DOHH2 (cell line): Measurements from ENCODE around the gene C19orf25.

Experiments used
- H3F3A ChIP-seq: fragments of 200-600 bp; sonication (generic), shearing (Covaris generic); 2 replicates; pipeline ENCODE4 v1.6.0; 2016; ENCODE audit warnings: antibody characterized with exemption, mild to moderate bottlenecking; ENCODE audit not compliant: control insufficient read depth, insufficient read depth
- H3K27ac ChIP-seq: fragments of 200-600 bp; sonication (generic); 2 replicates; pipeline ENCODE4 v1.5.1; 2014; ENCODE audit warnings: low read depth, mild to moderate bottlenecking, low read length, moderate library complexity
- H3K27me3 ChIP-seq: fragments of 200-600 bp; sonication (generic); 2 replicates; pipeline ENCODE4 v1.6.1; 2014; ENCODE audit warnings: mild to moderate bottlenecking, low read length, mixed read lengths; ENCODE audit not compliant: control insufficient read depth
- H3K36me3 ChIP-seq: fragments of 200-600 bp; sonication (generic); 2 replicates; pipeline ENCODE4 v1.6.1; 2014; ENCODE audit warnings: mild to moderate bottlenecking, low read length, moderate library complexity, mixed read lengths; ENCODE audit not compliant: control insufficient read depth
- H3K4me1 ChIP-seq: fragments of 200-600 bp; sonication (generic); 2 replicates; pipeline ENCODE4 v1.6.1; 2014; ENCODE audit warnings: mild to moderate bottlenecking, low read length, mixed read lengths; ENCODE audit not compliant: control insufficient read depth
- H3K4me2 ChIP-seq: fragments of 200-600 bp; sonication (generic); 2 replicates; pipeline ENCODE4 v1.6.0; 2014; ENCODE audit warnings: mild to moderate bottlenecking, low read length, moderate library complexity
- H3K4me3 ChIP-seq: fragments of 200-600 bp; sonication (generic); 2 replicates; pipeline ENCODE4 v1.5.1; 2014; ENCODE audit warnings: mild to moderate bottlenecking, low read length, mixed read lengths
- H3K79me2 ChIP-seq: fragments of 200-600 bp; sonication (generic); 2 replicates; pipeline ENCODE4 v1.6.1; 2014; ENCODE audit warnings: mild to moderate bottlenecking, low read length, mixed read lengths; ENCODE audit not compliant: control insufficient read depth
- H3K9me2 ChIP-seq: fragments of 200-600 bp; sonication (generic); replicated peaks from 2 replicates; pipeline ENCODE4 v1.6.1; 2014; ENCODE audit warnings: mild to moderate bottlenecking, low read length, mixed read lengths; ENCODE audit not compliant: control insufficient read depth
- H3K9me3 ChIP-seq: fragments of 200-600 bp; sonication (generic); 2 replicates; pipeline ENCODE4 v1.6.1; 2014; ENCODE audit warnings: antibody characterized with exemption, low read length, mixed read lengths; ENCODE audit not compliant: control insufficient read depth, insufficient read depth
- H4K20me1 ChIP-seq: fragments of 200-600 bp; sonication (generic); 2 replicates; pipeline ENCODE4 v1.6.0; 2014; ENCODE audit warnings: low read depth, mild to moderate bottlenecking, antibody characterized with exemption, low read length, moderate library complexity; ENCODE audit not compliant: control insufficient read depth, insufficient read depth
- CTCF ChIP-seq: fragments of 200-600 bp; sonication (generic); IDR thresholded peaks from one replicate; pipeline ENCODE4 v1.5.1; 2014; ENCODE audit warnings: antibody characterized with exemption, mild to moderate bottlenecking, low read depth, low read length; ENCODE audit not compliant: poor library complexity, severe bottlenecking
- EZH2phosphoT487 ChIP-seq: fragments of 200-600 bp; sonication (generic); IDR thresholded peaks from 2 replicates; pipeline ENCODE4 v1.6.1; 2017; ENCODE audit warnings: borderline replicate concordance, mild to moderate bottlenecking, antibody characterized with exemption, low read length, moderate library complexity, mixed read lengths

Gene C19orf25

GRCh38 chr19:1483131-1483978, 4.3 kb upstream of the C19orf25 start:
- no peaks in the 10 kb centered on the region for H3K9me3 ChIP-seq
- 0 out of 2 replicates have a peak, but pooled peaks cover 2% of the 10 kb centered on the region for H3F3A ChIP-seq
- H3K79me2 ChIP-seq, result peaks cover 6% of the 10 kb centered on the region
- H3K4me3 ChIP-seq, result no peak overlapping the region
- H3K27me3 ChIP-seq, result no peaks in the 10 kb centered on the region
- H3K36me3 ChIP-seq, result no peaks in the 10 kb centered on the region
- no peak overlapping the region for H3K4me2 ChIP-seq
- no peaks in the 10 kb centered on the region for H4K20me1 ChIP-seq
- no peaks in the 10 kb centered on the region for H3K9me2 ChIP-seq
- H3K27ac ChIP-seq, result no peak overlapping the region
- H3K4me1 ChIP-seq, result peaks cover 8% of the 10 kb centered on the region
- TF ChIP-seq CTCF, result no peak
- no peak for TF ChIP-seq EZH2phosphoT487

DNA sequence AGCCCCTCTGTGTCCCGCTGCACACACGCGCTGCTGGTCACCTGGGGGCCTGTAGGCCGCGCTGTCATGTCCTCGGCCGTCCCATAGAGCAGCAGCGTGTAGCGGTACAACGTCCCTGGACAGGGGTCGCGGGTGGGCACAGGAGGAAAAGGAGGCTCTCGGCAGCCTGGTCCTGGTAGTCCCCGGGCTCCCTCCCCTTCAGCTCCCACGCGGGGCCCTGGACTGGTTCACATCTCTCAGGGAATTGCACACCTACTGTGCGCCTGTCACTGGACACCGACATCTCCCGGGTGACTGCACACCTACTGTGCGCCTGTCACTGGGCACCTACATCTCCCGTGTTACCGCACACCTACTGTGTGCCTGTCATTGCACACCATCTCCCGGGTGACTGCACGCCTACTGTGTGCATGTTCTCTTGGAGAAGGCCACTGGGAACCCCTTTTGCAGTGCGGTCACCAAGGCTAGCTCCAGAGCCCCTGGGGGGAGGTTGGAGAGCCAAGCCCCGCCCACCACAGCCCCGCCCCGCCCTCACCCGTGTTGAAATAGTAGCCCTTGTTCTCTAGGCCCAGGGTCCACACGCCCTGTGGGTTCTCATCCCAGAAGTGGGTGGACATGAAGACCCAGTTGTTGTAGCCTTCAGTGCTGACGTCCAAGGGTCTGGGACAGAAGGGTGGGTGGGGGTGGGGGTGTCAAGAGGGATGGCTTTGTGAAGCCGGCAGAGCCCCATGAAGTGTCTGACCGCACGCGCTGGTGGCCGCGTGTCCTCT, 3.5 kb upstream of the C19orf25 start:
- Histone ChIP-seq H3K27me3 (no peaks in the 10 kb centered on the region), H3K9me3 (no peaks in the 10 kb centered on the region), H3K4me2 (no peak overlapping the region), H3K4me1 (peaks cover 14% of the 10 kb centered on the region), H3K9me2 (no peaks in the 10 kb centered on the region), H3K27ac (no peak overlapping the region), H3K79me2 (peaks cover 13% of the 10 kb centered on the region), H4K20me1 (no peaks in the 10 kb centered on the region), H3K4me3 (no peak overlapping the region), H3K36me3 (peaks cover under 1% of the 10 kb centered on the region), H3F3A (0 out of 2 replicates have a peak, but pooled peaks cover 2% of the 10 kb centered on the region)
- no peak for TF ChIP-seq EZH2phosphoT487
- TF ChIP-seq CTCF, result no peak

- TF ChIP-seq CTCF, result no peak
- TF ChIP-seq EZH2phosphoT487, result no peak
- no peak overlapping the region for H3K4me2 ChIP-seq
- peaks cover 16% of the 10 kb centered on the region for H3K4me1 ChIP-seq
- no peak overlapping the region for H3K27ac ChIP-seq
- H3K4me3 ChIP-seq, result no peak overlapping the region
- peaks cover 18% of the 10 kb centered on the region for H3K79me2 ChIP-seq
- H3F3A ChIP-seq, result 0 out of 2 replicates have a peak, but pooled peaks cover 2% of the 10 kb centered on the region
- H3K27me3 ChIP-seq, result no peaks in the 10 kb centered on the region
- peaks cover 6% of the 10 kb centered on the region for H3K36me3 ChIP-seq
- H4K20me1 ChIP-seq, result no peaks in the 10 kb centered on the region
- no peaks in the 10 kb centered on the region for H3K9me3 ChIP-seq
- no peaks in the 10 kb centered on the region for H3K9me2 ChIP-seq
These were observed 2.9 kb upstream of the C19orf25 start for GRCh38 chr19:1481893-1482360.
